ENCODE measurements around the gene TCEA2.

DNA sequence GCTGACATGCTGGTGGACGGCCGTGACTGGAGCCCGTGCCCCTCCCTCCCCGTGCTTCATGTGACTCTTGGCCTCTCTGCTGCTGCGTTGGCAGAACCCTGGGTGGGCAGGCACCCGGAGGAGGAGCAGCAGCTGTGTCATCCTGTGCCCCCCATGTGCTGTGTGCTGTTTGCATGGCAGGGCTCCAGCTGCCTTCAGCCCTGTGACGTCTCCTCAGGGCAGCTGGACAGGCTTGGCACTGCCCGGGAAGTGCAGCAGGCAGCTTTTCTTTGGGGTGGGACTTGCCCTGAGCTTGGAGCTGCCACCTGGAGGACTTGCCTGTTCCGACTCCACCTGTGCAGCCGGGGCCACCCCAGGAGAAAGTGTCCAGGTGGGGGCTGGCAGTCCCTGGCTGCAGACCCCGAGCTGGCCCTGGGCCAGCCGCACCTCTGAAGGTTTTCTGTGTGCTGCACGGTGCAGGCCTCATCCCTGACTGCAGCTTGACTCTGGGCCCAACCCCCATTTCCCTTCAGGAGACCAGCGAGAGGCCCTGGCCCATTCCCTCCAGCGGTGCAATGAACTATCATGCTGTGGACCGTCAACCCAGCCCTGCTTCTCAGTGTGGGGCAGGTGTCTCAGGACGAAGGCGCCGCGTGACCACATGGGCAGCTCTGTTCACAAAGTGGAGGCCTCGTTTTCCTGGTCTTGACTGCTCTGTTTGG is 36.2 kb downstream of the TCEA2 start:
- TF ChIP-seq CTCF (IDR thresholded peaks at IDR 0.05) (no peak), POLR2AphosphoS5 (IDR thresholded peaks at IDR 0.05) (no peak), POLR2A (IDR thresholded peaks at IDR 0.05; ENCODE audit: low read depth) (no peak)

All from esophagus muscularis mucosa (tissue), 3 donors.